Uterus (tissue), 2 donors: ENCODE results near the gene SENP7.

Source experiments
- POLR2A ChIP-seq, 2 donors: fragments of 450-650 bp; IDR thresholded peaks; one replicate each; pipeline ENCODE4 v1.6.1; 2016; ENCODE audit warnings: antibody characterized with exemption in 2 of 2, mild to moderate bottlenecking in 1 of 2, moderate library complexity in 1 of 2
- TF ChIP-seq, protein P1 (sequence below), 4 experiments: fragments of 200-600 bp in 2 of 4; fragments of 450-650 bp in 2 of 4; sonication (generic) in 2 of 4; IDR thresholded peaks; one replicate each; pipeline ENCODE4 v1.5.1; 2016 to 2019; ENCODE audit warnings: antibody characterized with exemption in 4 of 4, mild to moderate bottlenecking in 2 of 4, moderate library complexity in 1 of 4

DNA sequence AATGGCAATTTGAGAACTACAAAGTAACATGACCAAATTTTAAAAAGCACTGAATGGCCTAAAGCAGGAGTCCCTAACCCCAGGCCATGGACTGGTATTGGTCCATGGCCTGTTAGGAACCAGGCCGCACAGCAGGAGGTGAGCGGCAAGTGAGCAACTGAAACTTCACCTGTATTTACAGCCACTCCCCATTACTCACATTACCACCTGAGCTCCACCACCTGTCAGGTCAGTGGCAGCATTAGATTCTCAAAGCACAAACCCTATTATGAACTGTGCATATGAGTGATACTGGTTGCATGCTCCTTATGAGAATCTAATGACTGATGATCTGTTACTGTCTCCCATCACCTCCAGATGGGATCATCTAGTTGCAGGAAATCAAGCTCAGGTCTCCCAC, 48.8 kb downstream of the SENP7 start:
- no peak for TF ChIP-seq POLR2A (IDR thresholded peaks at IDR 0.05)
- TF ChIP-seq, protein P1, sequence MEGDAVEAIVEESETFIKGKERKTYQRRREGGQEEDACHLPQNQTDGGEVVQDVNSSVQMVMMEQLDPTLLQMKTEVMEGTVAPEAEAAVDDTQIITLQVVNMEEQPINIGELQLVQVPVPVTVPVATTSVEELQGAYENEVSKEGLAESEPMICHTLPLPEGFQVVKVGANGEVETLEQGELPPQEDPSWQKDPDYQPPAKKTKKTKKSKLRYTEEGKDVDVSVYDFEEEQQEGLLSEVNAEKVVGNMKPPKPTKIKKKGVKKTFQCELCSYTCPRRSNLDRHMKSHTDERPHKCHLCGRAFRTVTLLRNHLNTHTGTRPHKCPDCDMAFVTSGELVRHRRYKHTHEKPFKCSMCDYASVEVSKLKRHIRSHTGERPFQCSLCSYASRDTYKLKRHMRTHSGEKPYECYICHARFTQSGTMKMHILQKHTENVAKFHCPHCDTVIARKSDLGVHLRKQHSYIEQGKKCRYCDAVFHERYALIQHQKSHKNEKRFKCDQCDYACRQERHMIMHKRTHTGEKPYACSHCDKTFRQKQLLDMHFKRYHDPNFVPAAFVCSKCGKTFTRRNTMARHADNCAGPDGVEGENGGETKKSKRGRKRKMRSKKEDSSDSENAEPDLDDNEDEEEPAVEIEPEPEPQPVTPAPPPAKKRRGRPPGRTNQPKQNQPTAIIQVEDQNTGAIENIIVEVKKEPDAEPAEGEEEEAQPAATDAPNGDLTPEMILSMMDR (IDR thresholded peaks at IDR 0.05), result no peak
